ENCODE data around the gene NR6A1.
A peak's percentile ranks its signal among the peaks of the same experiment; 100 is the strongest.

NR6A1 gene

DNA sequence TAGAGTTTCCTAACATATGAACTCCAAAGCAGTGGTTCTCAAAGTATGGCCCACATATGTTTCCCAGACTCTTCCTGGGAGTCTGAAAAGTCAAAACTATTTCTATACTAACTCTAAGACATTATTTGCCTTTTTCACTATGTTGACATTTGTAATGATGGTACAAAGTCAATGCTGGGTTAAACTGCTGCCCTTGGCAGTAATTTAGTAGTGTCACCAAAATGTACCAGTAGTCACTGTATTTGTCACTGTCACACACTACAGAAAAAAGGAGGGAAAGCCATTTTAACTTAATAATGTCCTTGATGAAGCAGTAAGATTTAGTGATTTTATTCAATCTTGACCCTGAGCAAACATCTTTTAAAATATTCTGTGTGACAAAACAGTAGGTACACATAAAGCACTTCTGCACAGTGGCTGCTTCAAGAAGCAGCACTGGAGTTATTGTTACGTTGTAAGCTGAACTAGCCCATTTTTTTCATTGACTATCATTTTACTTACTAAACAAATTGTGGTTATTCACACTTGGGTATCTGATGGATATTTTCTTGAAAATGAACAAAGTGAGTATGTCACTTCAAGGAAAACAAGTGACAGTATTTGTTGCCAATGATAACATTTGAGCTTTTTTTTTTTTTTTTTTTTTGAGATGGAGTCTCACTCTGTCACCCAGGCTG lies 90.3 kb downstream of the NR6A1 start:
- no peak for DNase-seq

- DNase-seq, result no peak
Measured at GRCh38 chr9:124680049-124680448, 91.1 kb downstream of the NR6A1 start.

DNA sequence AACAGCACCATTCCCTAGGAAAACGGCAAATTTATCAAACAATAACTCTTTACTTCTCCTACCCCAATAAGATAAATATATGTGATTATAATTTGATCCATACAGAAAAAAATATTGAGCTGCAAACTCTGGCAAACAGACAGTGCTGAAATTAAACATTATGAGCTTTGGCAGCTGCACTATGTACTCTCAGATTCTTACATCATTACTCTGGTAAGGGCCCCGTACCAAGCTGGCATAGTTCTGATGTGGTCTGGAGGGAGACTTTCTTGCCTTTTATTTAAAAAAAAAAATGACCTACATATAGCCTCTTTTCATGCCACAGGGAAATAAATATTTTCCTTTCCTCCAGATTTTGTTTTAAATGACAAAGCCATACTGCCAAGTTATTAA lies 95.0 kb downstream of the NR6A1 start:
- no peak for DNase-seq

GRCh38 chr9:124675261-124676158 lies 95.6 kb downstream of the NR6A1 start:
- no peak for DNase-seq

GRCh38 chr9:124674651-124675050 lies 96.5 kb downstream of the NR6A1 start:
- DNase-seq, result no peak

- DNase-seq, result no peak
Measured at GRCh38 chr9:124673063-124673462, 98.0 kb downstream of the NR6A1 start.

DNA sequence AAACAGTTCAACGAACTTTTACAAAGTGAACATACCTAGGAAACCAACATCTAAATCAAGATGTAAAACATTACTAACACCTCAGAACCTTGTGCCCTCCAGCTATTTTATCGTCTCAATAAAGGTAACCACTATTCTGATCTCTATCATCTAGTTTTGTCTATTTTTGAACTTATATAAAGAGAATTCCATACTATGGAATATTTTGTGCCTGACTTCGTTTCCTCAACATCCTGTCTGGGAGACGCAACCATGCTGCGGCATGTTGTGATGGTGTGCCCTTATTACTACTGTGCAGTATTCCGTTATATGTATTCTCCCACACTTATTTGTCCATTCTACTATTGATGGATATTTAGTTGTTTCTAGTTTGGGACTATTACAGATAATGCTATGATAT lies 99.2 kb downstream of the NR6A1 start:
- DNase-seq, result no peak

GRCh38 chr9:124666642-124667041 lies 104.5 kb downstream of the NR6A1 start:
- DNase-seq, result no peak

- no peak for DNase-seq
Measured at GRCh38 chr9:124665391-124666058, 105.6 kb downstream of the NR6A1 start.

DNA sequence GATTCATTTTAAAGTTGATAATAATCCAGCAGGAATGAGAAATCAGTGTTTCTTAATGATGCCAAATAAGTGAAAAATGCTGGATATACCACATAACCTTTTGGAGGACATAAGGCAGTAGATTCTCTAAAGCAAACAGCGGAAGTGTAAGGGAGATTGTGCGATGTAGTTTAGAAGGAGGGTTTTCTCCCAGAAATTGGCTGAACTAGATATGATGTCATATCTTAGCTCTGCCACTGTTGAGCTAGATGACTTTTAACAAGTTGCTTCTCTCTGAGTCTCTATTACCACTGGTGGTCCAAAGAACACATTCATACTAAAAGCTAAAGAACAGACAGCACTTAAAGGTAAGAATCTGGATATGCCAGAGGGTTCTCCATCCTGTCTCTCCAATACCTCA lies 107.0 kb downstream of the NR6A1 start:
- no peak for DNase-seq

GRCh38 chr9:124663046-124663961 lies 107.8 kb downstream of the NR6A1 start:
- no peak for DNase-seq

GRCh38 chr9:124662561-124662960 lies 108.5 kb downstream of the NR6A1 start:
- no peak for DNase-seq

GRCh38 chr9:124661271-124661670 lies 109.8 kb downstream of the NR6A1 start:
- no peak for DNase-seq

- no peak for DNase-seq
Measured at GRCh38 chr9:124660341-124660801, 110.7 kb downstream of the NR6A1 start.

DNA sequence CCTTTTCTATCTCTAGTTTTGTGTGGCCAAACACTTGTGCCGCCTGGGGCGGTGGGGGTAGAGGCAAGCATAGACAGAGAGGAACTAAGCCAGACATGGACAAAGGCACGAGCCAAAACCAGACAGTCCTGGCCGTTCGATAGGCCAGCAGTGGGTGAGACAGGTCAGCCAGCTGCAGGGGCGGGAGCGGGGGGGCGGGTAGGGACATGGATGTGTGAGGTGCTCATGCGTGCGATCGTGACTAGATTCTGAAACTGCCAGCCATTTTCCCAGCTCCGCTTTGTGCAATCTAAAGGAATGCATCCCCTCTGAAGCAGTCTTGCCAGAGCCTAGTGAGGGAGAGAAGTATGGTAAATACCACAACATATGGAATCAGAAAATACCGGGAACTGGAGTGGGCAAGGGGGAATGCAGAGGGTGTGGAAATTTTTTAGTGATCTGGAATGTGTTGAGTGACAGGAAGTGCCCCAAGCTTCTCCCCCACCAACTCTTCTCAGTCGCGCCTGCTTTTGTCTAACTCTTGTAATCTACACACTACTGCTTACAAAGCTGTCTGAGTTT lies 111.9 kb downstream of the NR6A1 start:
- peak; percentile 56 for DNase-seq

- DNase-seq, result peak; percentile 87
Measured at GRCh38 chr9:124658165-124659017, 112.7 kb downstream of the NR6A1 start.

GRCh38 chr9:124657516-124657915 lies 113.6 kb downstream of the NR6A1 start:
- no peak for DNase-seq

GRCh38 chr9:124654431-124654830 lies 116.7 kb downstream of the NR6A1 start:
- DNase-seq, result no peak

- DNase-seq, result no peak
Measured at GRCh38 chr9:124652615-124653393, 118.3 kb downstream of the NR6A1 start.

- DNase-seq, result no peak
Measured at GRCh38 chr9:124652203-124652602, 118.9 kb downstream of the NR6A1 start.

Measured in NCI-H1105 (cell line).